Breast epithelium (tissue), 4 donors: ENCODE measurements around the gene ZSWIM1. TPM values are rescaled to one million over a fixed set of nuclear protein-coding genes. Genes with fewer than 3 reads are reported as not detected.

Experiments
- DNase-seq, 2 donors: peaks; one replicate each; pipeline ENCODE4 v3.0.0-alpha.2; 2019; ENCODE audit warnings: low spot score in 2 of 2
- H3K27ac ChIP-seq, 2 donors: fragments of 200-600 bp; sonication (generic) in 1 of 2; one replicate each; pipeline ENCODE4 v1.5.1; 2016 to 2019; ENCODE audit warnings: mild to moderate bottlenecking in 1 of 2
- H3K27me3 ChIP-seq, 2 donors: fragments of 200-600 bp; sonication (generic) in 1 of 2; one replicate each; pipeline versions ENCODE4 v1.5.1 to v1.6.0; 2017 to 2019; ENCODE audit warnings: control low read depth in 1 of 2, mild to moderate bottlenecking in 1 of 2
- H3K36me3 ChIP-seq: fragments of 200-600 bp; one replicate; pipeline ENCODE4 v1.5.1; 2019
- H3K4me1 ChIP-seq, 2 donors: fragments of 200-600 bp; sonication (generic); one replicate each; pipeline ENCODE4 v1.5.1; 2016 to 2019; ENCODE audit warnings: control low read depth in 1 of 2
- H3K4me3 ChIP-seq, 3 donors: fragments of 200-600 bp; sonication (generic); 1 replicate in 2 of 3; 2 replicates in 1 of 3; pipeline ENCODE4 v1.5.1; 2016 to 2019; ENCODE audit warnings: mild to moderate bottlenecking in 3 of 3, moderate library complexity in 2 of 3
- H3K9me3 ChIP-seq, 2 donors: fragments of 200-600 bp; sonication (generic) in 1 of 2; one replicate each; pipeline ENCODE4 v1.5.1; 2016 to 2019; ENCODE audit warnings: control low read depth in 1 of 2
- POLR2A ChIP-seq: fragments of 450-650 bp; IDR thresholded peaks from one replicate; pipeline ENCODE4 v1.6.1; 2016; ENCODE audit warnings: antibody characterized with exemption, mild to moderate bottlenecking, moderate library complexity
- POLR2AphosphoS5 ChIP-seq, 3 donors: sonication (generic); formaldehyde crosslinking; IDR thresholded peaks; one replicate each; pipeline ENCODE4 v1.6.1; 2017; ENCODE audit warnings: antibody characterized with exemption in 3 of 3
- intact Hi-C: fragments of 100-400 bp; cut with DNase I; formaldehyde crosslinking; loops from one replicate; pipeline ENCODE4 v1.15.1; 2023; ENCODE audit warnings: low total_unique reads
- total RNA-seq, 3 donors: library from RNA; depleted of rRNA; stranded (reverse); fragments of >200 nt; gene quantifications; one replicate each; pipeline ENCODE4 v1.1.0, GENCODE V29; 2016
- TF ChIP-seq, protein P1 (sequence below), 3 donors: fragments of 450-650 bp; IDR thresholded peaks; one replicate each; pipeline ENCODE4 v1.5.1; 2016 to 2017; ENCODE audit warnings: antibody characterized with exemption in 3 of 3, mild to moderate bottlenecking in 3 of 3, moderate library complexity in 3 of 3

The ZSWIM1 gene
- total RNA-seq, 3 donors from 2014 or later: 6.9 to 11.4 (median 7.5) TPM

DNA sequence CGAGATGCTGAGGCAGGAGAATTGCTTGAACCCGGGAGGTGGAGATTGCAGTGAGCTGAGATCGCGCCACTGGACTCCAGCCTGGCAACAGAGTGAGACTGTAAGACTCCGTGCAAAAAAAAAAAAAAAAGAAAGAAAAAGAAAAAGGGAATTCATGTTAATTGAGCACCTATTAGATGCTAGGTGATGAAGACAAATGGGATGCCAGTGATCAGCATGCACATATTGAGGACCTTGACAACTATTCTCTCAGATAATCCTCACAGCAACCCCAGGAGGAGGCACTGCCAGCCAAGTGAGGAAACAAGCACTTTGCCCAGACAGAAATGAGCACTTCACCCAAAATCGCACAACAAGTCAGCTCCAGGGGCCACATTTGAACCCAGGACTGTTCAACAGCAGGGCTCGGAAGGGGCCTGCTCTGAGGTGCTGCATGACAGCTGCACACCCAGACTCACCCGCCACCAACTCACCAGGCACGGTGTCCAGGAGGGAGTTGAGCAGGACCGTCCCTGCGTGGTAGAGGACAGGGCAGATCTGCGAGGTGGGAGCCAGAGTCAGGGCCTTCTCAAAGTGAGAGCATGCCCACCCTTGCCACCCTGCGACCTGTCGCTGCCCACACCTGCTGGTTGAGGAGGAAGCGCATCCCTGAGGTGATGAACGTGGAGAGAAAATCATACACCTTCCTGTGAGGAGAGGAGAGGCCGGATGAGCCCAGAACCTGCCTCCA lies 26.4 kb downstream of the ZSWIM1 start:
- intact Hi-C loops: no loop called here

GRCh38 chr20:45908084-45908483 lies 27.1 kb downstream of the ZSWIM1 start:
- H3K4me3 ChIP-seq: peak overlapping the region in 1 of 3 donors; percentile 4
- H3K9me3 ChIP-seq: no peaks in the 10 kb centered on the region
- intact Hi-C loops: no loop called here
- no peak for DNase-seq
- no peak overlapping the region for H3K27ac ChIP-seq
- no peaks in the 10 kb centered on the region for H3K27me3 ChIP-seq
- TF ChIP-seq, protein P1, sequence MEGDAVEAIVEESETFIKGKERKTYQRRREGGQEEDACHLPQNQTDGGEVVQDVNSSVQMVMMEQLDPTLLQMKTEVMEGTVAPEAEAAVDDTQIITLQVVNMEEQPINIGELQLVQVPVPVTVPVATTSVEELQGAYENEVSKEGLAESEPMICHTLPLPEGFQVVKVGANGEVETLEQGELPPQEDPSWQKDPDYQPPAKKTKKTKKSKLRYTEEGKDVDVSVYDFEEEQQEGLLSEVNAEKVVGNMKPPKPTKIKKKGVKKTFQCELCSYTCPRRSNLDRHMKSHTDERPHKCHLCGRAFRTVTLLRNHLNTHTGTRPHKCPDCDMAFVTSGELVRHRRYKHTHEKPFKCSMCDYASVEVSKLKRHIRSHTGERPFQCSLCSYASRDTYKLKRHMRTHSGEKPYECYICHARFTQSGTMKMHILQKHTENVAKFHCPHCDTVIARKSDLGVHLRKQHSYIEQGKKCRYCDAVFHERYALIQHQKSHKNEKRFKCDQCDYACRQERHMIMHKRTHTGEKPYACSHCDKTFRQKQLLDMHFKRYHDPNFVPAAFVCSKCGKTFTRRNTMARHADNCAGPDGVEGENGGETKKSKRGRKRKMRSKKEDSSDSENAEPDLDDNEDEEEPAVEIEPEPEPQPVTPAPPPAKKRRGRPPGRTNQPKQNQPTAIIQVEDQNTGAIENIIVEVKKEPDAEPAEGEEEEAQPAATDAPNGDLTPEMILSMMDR (IDR thresholded peaks at IDR 0.05): no peak
- no peak for TF ChIP-seq POLR2A
- TF ChIP-seq POLR2AphosphoS5 (IDR thresholded peaks at IDR 0.05): no peak
- no peaks in the 10 kb centered on the region for H3K4me1 ChIP-seq
- no peaks in the 10 kb centered on the region for H3K36me3 ChIP-seq

More for the DNA sequence above, 26.4 kb downstream of the ZSWIM1 start:
- TF ChIP-seq POLR2A (no peak), POLR2AphosphoS5 (IDR thresholded peaks at IDR 0.05) (no peak)
- TF ChIP-seq, protein P1 (IDR thresholded peaks at IDR 0.05): no peak
- no peaks in the 10 kb centered on the region for H3K36me3 ChIP-seq
- no peaks in the 10 kb centered on the region for H3K27me3 ChIP-seq
- no peaks in the 10 kb centered on the region for H3K9me3 ChIP-seq
- no peaks in the 10 kb centered on the region for H3K4me1 ChIP-seq
- H3K4me3 ChIP-seq: no peak overlapping the region
- H3K27ac ChIP-seq: no peak overlapping the region
- no peak for DNase-seq

DNA sequence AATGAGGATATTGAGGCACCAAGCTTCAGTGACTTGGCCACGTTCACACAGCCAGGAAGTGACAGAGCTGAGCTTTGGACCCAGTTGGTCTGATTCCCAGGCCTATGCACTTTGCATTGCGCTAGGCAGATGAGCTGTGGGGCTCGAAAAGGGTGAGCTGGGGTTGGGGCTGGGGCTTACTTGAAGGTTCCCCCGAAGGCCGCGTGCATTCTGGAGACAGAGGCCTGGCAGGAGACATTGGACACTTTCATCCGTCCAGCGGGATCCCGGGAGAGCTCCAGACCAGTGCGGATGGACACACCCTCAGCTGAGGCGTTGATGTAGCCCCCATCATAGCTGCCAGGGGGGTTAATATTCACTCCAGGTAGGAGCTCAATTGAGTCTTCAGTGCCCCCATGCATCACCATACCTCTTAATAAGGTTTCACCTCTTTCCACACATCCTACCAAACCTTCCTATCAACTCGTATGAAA lies 28.3 kb downstream of the ZSWIM1 start:
- TF ChIP-seq, protein P1 (IDR thresholded peaks at IDR 0.05): no peak
- TF ChIP-seq POLR2AphosphoS5 (IDR thresholded peaks at IDR 0.05): no peak
- TF ChIP-seq POLR2A: no peak
- Histone ChIP-seq H3K36me3 (no peaks in the 10 kb centered on the region), H3K4me1 (no peaks in the 10 kb centered on the region), H3K4me3 (peak overlapping the region in 1 of 3 donors; percentile 20), H3K27ac (no peak overlapping the region), H3K27me3 (no peaks in the 10 kb centered on the region), H3K9me3 (no peaks in the 10 kb centered on the region)
- DNase-seq: no peak
- intact Hi-C loops: loop anchor here (1.0 kb wide), 1 partner anchor 19 kb away; no protein-coding TSS in a partner anchor

- Histone ChIP-seq H3K9me3 (no peaks in the 10 kb centered on the region), H3K27me3 (no peaks in the 10 kb centered on the region), H3K27ac (peak overlapping the region; percentile 48 to 50), H3K4me1 (no peaks in the 10 kb centered on the region), H3K36me3 (no peaks in the 10 kb centered on the region), H3K4me3 (peak overlapping the region; percentile 58 to 77 (median 61))
- no peak for DNase-seq
- intact Hi-C loops: loop anchor here (1.0 kb wide), 1 partner anchor 18 kb away; no protein-coding TSS in a partner anchor
- no peak for TF ChIP-seq POLR2A
- TF ChIP-seq, protein P1 (IDR thresholded peaks at IDR 0.05): no peak
These were observed 29.0 kb downstream of the ZSWIM1 start for GRCh38 chr20:45909817-45910669.
